ENCODE results near the gene CSDE1. TPM values are rescaled to one million over a fixed set of nuclear protein-coding genes. Genes with fewer than 3 reads are reported as not detected.
"Not testable (repeated sequence)": the region's sequence is repeated elsewhere in the genome, so short reads cannot be mapped to it uniquely, and the experiment has no call there.

Gene CSDE1
- total RNA-seq, 2 donors from 2014 or later = 396 to 464 TPM

DNA sequence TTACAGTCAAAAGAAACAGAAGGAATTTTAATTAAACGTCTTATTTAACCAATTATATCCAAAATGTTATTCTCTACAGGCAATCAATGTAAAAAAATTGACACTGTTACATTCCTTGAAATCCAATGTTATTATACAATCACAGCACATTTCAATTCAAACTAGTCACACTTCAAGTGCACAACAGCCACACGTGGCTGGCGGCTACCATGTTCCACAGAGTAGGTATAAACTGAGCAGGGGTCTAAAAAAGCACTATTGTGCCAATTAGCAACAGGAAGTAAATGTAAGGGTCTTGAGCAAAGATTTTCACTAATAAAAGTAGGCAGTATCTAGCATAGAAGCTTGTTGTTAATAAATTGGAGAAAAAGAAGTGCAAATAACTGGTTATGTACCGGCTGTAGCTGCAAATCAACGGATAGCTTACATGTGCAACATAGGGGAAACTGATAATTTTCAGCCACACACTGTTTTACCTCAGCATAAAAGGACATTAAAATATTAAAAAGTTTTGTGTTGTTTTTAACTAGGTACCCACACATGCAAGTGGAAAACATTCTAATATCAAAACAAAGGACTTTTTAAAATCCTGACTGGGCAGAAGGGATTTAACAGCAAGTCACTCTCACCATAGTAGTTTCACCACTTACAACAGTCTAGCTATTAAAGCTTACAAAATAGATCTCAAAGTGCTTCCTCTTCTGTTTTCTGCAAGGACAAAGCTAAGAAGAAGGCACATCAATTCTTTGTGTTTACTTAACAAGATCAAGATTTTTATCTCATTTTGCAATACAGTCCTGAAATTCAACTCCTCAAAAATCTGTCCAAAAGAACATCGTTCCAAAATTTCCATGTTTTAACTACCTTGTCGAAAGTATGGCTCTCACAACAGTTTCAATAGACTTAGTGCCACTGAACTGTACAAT, 2.5 kb downstream of the CSDE1 start:
- DNase-seq (no peak), ATAC-seq (no peak)
- intact Hi-C loops (cut with DNase I, micrococcal nuclease) = no loop called here

GRCh38 chr1:114753702-114754101, 4.1 kb downstream of the CSDE1 start:
- DNase-seq; intact Hi-C loops (cut with DNase I, micrococcal nuclease); ATAC-seq: not testable (repeated sequence)

GRCh38 chr1:114753143-114753542, 4.6 kb downstream of the CSDE1 start:
- intact Hi-C loops (cut with DNase I, micrococcal nuclease) = no loop called here
- ATAC-seq (no peak), DNase-seq (no peak)

GRCh38 chr1:114750780-114751179, 7.0 kb downstream of the CSDE1 start:
- ATAC-seq (no peak), DNase-seq (no peak)
- intact Hi-C loops (cut with DNase I, micrococcal nuclease) = no loop called here

DNA sequence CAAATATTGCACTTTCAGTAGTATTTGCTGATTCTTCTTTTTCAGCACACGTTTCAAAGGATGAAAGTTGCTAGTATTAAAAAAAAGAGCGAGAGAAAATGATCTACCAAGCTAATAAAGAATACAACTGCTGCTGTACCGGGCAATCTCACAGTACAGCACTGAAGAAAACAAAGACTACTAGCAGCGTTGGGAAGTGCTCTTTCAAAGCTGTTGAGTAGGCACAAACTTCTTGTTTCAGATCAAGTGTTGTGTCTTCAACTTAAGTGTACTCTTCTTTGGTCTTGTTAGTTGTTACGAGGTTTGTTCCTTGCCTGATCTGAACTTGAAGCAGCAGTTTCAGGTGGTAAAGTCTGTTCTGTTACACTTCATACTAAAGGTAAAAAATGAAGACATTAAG, 7.9 kb downstream of the CSDE1 start:
- no peak for ATAC-seq
- DNase-seq = no peak
- intact Hi-C loops (cut with DNase I, micrococcal nuclease) = no loop called here

- ATAC-seq (no peak), DNase-seq (no peak)
- intact Hi-C loops (cut with DNase I, micrococcal nuclease) = no loop called here
These were observed 11.2 kb downstream of the CSDE1 start for GRCh38 chr1:114746450-114747121.

- ATAC-seq (no peak), DNase-seq (no peak)
- intact Hi-C loops (cut with DNase I, micrococcal nuclease) = no loop called here
These were observed 12.5 kb downstream of the CSDE1 start for GRCh38 chr1:114745291-114745690.

- ATAC-seq (no peak), DNase-seq (no peak)
- intact Hi-C loops (cut with DNase I, micrococcal nuclease) = no loop called here
These were observed 15.6 kb downstream of the CSDE1 start for GRCh38 chr1:114741963-114742746.

DNA sequence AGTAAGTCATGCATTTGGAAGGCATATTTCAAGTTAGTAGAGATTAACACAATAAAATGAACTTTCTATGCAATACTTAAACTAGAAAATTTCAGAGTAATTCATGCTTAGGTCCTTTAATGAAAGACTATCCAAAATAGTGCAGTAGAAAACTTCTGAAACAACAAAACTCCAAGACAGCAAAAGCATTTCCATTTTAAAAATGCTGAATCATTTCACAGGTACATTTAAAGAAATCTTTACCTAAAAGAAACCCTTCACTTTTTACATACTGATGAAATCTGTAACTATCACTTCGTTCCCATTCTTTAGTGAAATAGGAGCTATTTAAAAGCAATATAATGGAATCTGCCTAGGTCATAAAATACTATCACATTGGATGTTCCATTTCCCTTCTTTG, 17.5 kb downstream of the CSDE1 start:
- intact Hi-C loops (cut with DNase I, micrococcal nuclease) = no loop called here
- DNase-seq = no peak
- ATAC-seq = no peak

- ATAC-seq = peak; percentile 96
- peak; percentile 43 to 77 for DNase-seq
- intact Hi-C loops (cut with DNase I, micrococcal nuclease) = no loop called here
These were observed 20.4 kb downstream of the CSDE1 start for GRCh38 chr1:114737314-114737849.

GRCh38 chr1:114735479-114735878, 22.3 kb downstream of the CSDE1 start:
- ATAC-seq (peak; percentile 19), DNase-seq (no peak)
- intact Hi-C loops (cut with DNase I, micrococcal nuclease) = no loop called here

DNA sequence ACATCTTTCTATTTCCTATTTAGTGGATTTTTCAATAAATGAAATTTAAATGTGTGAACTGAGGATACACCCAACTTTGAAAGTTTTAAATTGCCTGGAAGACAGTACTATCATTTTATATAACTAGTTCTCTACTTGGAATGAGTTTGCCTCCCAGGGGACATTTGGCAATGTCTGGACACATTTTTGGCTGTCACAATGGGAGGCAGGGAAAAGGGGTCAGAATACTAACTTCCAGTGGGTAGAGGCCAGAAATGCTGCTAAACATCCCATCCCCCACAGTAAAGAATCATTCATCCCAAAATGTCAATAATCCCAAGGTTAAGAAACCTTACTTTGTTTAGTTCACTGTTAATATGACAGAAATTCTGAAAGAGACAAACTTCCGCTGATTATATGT, 28.0 kb downstream of the CSDE1 start:
- DNase-seq (no peak), ATAC-seq (no peak)
- intact Hi-C loops (cut with DNase I, micrococcal nuclease) = no loop called here

DNA sequence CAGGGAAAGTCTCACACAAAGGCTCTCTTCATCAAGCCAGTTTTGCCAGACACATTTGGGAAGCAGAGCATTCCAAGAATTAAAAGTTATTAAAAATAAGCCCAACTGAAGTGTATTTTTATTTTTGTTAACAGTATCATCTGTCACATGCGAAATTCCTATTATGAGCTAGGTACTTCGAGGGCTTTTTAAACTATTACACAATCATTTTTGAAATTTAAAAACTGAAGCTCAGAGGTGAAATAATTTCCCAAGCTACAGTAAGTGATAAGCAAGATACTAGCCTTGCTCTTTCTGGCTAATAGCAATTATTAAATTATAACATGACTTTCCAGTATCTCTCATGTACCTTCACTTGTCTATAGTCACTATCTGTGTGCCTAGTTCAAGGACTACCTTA, 29.2 kb downstream of the CSDE1 start:
- intact Hi-C loops (cut with DNase I, micrococcal nuclease) = no loop called here
- DNase-seq (no peak), ATAC-seq (no peak)

DNA sequence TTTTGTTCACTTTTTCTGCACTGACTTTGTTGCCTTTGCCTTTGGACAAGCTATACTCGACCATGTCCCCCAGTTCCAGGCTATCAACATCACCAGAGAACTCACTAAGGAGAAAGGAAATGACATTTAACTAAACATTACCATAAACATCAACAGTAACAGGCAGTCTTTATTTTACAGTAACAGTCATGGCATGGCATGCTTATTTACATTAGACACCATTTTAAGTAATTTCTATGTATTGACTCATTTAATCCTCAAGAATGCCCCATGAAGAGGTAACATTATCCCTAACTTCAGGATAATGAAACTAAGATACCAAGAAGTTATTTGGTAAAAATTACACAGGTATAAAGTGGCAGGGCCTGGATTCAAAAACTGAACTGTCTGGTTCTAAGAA, 32.6 kb downstream of the CSDE1 start:
- intact Hi-C loops (cut with DNase I, micrococcal nuclease) = no loop called here
- no peak for ATAC-seq
- DNase-seq = no peak

DNA sequence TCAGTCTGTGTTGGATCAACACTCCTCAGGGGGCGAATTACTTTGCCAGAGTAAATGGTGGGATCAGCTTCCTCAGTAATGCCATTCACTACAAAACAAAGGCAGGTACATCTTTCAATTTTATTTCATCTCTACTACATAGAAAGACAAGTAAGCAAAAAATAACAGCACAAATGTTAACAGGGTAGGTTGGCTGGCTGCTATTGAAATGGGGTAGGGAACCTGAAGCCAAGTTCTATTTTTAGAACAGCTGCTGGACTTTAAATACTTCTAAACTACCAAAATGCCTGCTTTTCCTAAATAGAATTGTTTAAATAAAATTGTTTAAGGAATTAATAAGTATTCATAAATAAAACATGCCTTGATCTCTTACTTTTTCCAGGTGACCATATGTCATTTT, 33.9 kb downstream of the CSDE1 start:
- intact Hi-C loops (cut with DNase I, micrococcal nuclease) = no loop called here
- ATAC-seq (no peak), DNase-seq (no peak)

GRCh38 chr1:114723457-114723856, 34.3 kb downstream of the CSDE1 start:
- intact Hi-C loops (cut with DNase I, micrococcal nuclease) = no loop called here
- ATAC-seq (no peak), DNase-seq (no peak)

- ATAC-seq = peak; percentile 32
- intact Hi-C loops (cut with DNase I, micrococcal nuclease) = no loop called here
These were observed 37.3 kb downstream of the CSDE1 start for GRCh38 chr1:114720492-114720891.

DNA sequence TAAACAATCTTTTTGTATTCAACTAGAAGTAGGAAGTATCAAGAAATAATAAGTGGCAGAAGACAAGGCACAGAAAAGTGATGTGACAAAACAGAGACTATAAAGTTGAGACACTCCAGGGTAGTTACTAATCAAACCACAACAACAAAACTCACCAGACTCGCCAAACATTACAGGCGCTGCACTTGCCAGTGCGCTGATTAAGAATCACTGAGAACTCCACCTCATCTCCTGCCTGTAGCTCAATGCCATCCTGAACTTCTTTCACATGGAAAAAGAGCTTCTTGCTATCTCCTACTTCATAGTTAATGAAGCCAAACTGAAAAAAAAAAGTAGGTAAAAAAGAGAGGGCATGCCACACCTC, 38.4 kb downstream of the CSDE1 start:
- no peak for DNase-seq
- intact Hi-C loops (cut with DNase I, micrococcal nuclease) = no loop called here
- ATAC-seq = no peak

More at GRCh38 chr1:114720492-114720891, 37.3 kb downstream of the CSDE1 start:
- no peak for DNase-seq

- ATAC-seq (no peak), DNase-seq (no peak)
- intact Hi-C loops (cut with DNase I, micrococcal nuclease) = no loop called here
These were observed 38.9 kb downstream of the CSDE1 start for GRCh38 chr1:114718661-114719423.
